ENCODE results near the gene CYTIP.

GRCh38 chr2:157414050-157414449 is 29.8 kb downstream of the CYTIP start:
- no peak for TF ChIP-seq CTCF (IDR thresholded peaks at IDR 0.05)
- no peak for TF ChIP-seq TCF12 (IDR thresholded peaks at IDR 0.05)
- TF ChIP-seq MAX (IDR thresholded peaks at IDR 0.05; ENCODE audit: low read depth), result no peak
- no peak for TF ChIP-seq TAF1 (IDR thresholded peaks at IDR 0.05; ENCODE audit: borderline replicate concordance, low read depth, low read length)
- TF ChIP-seq EP300 (IDR thresholded peaks at IDR 0.05; ENCODE audit: borderline replicate concordance in 1 of 2, low read depth in 1 of 2, low read length in 1 of 2), result no peak
- TF ChIP-seq RXRA (IDR thresholded peaks at IDR 0.05; ENCODE audit: borderline replicate concordance, low read depth), result no peak
- no peak for TF ChIP-seq RFX5 (IDR thresholded peaks at IDR 0.05; ENCODE audit: low read length)
- TF ChIP-seq EZH2phosphoT487 (IDR thresholded peaks at IDR 0.05; ENCODE audit: borderline replicate concordance, low read depth), result no peak

Data from SK-N-SH (cell line).